Measurements from ENCODE around the gene TNNI2.
A peak's percentile ranks its signal among the peaks of the same experiment; 100 is the strongest.

TNNI2 gene

GRCh38 chr11:1835671-1836010, 3.1 kb upstream of the TNNI2 start:
- DNase-seq: no peak

- no peak for DNase-seq
Measured at GRCh38 chr11:1836011-1836945, 2.5 kb upstream of the TNNI2 start.

GRCh38 chr11:1837171-1838076, 1.4 kb upstream of the TNNI2 start:
- DNase-seq: peak; percentile 92

GRCh38 chr11:1838077-1838425, 730 bp upstream of the TNNI2 start:
- no peak for DNase-seq

- no peak for DNase-seq
Measured at GRCh38 chr11:1839204-1839923, 583 bp downstream of the TNNI2 start.

GRCh38 chr11:1839924-1840779, 1.4 kb downstream of the TNNI2 start:
- DNase-seq: peak; percentile 80

- DNase-seq: no peak
Measured at GRCh38 chr11:1840780-1841480, 2.1 kb downstream of the TNNI2 start.

GRCh38 chr11:1841511-1842148, 2.8 kb downstream of the TNNI2 start:
- DNase-seq: no peak

GRCh38 chr11:1842149-1843097, 3.6 kb downstream of the TNNI2 start:
- DNase-seq: peak; percentile 53

- DNase-seq: no peak
Measured at GRCh38 chr11:1843098-1843473, 4.3 kb downstream of the TNNI2 start.

GRCh38 chr11:1843796-1844195, 5.0 kb downstream of the TNNI2 start:
- no peak for DNase-seq

GRCh38 chr11:1844221-1845094, 5.7 kb downstream of the TNNI2 start:
- peak; percentile 96 for DNase-seq

GRCh38 chr11:1845095-1845429, 6.3 kb downstream of the TNNI2 start:
- DNase-seq: no peak

- no peak for DNase-seq
Measured at GRCh38 chr11:1845561-1846452, 7.0 kb downstream of the TNNI2 start.

- no peak for DNase-seq
Measured at GRCh38 chr11:1846453-1846932, 7.7 kb downstream of the TNNI2 start.

GRCh38 chr11:1847006-1847735, 8.4 kb downstream of the TNNI2 start:
- DNase-seq: no peak

Data from hematopoietic multipotent progenitor cell treated with erythropoietin and hydrocortisone succinate and interleukin-3 and kit ligand, for 4 days (in vitro differentiated cells).